Liver (tissue), 9 donors: ENCODE data around the gene THRB. TPM values are rescaled to one million over a fixed set of nuclear protein-coding genes. Genes with fewer than 3 reads are reported as not detected.

ENCODE experiments used
- DNase-seq: peaks from one replicate; pipeline ENCODE4 v3.0.0-alpha.2; 2017; ENCODE audit warnings: low spot score
- H3K27ac ChIP-seq, 2 donors: one replicate each; pipeline ENCODE4 v1.7.0; 2013; ENCODE audit warnings: inconsistent platforms in 2 of 2, low read length in 2 of 2, control low read depth in 1 of 2, low read depth in 1 of 2, mild to moderate bottlenecking in 1 of 2
- H3K27me3 ChIP-seq, 4 donors: one replicate each; pipeline versions ENCODE4 v1.6.1 to v1.7.0; 2013; ENCODE audit warnings: low read length in 3 of 4, inconsistent platforms in 1 of 4, mild to moderate bottlenecking in 1 of 4, moderate library complexity in 1 of 4; ENCODE audit not compliant: control insufficient read depth in 4 of 4, insufficient read depth in 4 of 4
- H3K36me3 ChIP-seq, 4 donors: one replicate each; pipeline versions ENCODE4 v1.6.1 to v1.7.0; 2013; ENCODE audit warnings: low read length in 3 of 4, mild to moderate bottlenecking in 3 of 4, low read depth in 1 of 4, moderate library complexity in 1 of 4; ENCODE audit not compliant: control insufficient read depth in 4 of 4, insufficient read depth in 3 of 4
- H3K4me1 ChIP-seq, 4 donors: one replicate each; pipeline versions ENCODE4 v1.6.1 to v1.7.0; 2013; ENCODE audit warnings: low read length in 3 of 4, mild to moderate bottlenecking in 3 of 4, moderate library complexity in 1 of 4; ENCODE audit not compliant: control insufficient read depth in 4 of 4, insufficient read depth in 4 of 4
- H3K4me3 ChIP-seq, 3 donors: one replicate each; pipeline versions ENCODE4 v1.6.1 to v1.7.0; 2013; ENCODE audit warnings: low read length in 3 of 3, control low read depth in 1 of 3, low read depth in 1 of 3, mild to moderate bottlenecking in 1 of 3
- H3K9ac ChIP-seq, 2 donors: one replicate each; pipeline ENCODE4 v1.7.0; 2013; ENCODE audit warnings: low read length in 2 of 2, mild to moderate bottlenecking in 2 of 2, moderate library complexity in 2 of 2, control low read depth in 1 of 2, low read depth in 1 of 2
- H3K9me3 ChIP-seq, 4 donors: one replicate each; pipeline versions ENCODE4 v1.6.1 to v1.7.0; 2013; ENCODE audit warnings: low read length in 3 of 4; ENCODE audit not compliant: control insufficient read depth in 4 of 4
- ATF3 ChIP-seq: IDR thresholded peaks from 2 replicates; pipeline ENCODE4 v1.6.1; 2016; ENCODE audit warnings: antibody characterized with exemption
- CTCF ChIP-seq: fragments of 150-350 bp; IDR thresholded peaks from 2 replicates; pipeline ENCODE4 v1.5.1; 2017; ENCODE audit warnings: improper control_type of control experiment, low read depth, low read length; ENCODE audit not compliant: missing input control
- EGR1 ChIP-seq, 2 donors: IDR thresholded peaks; 2 replicates each; pipeline ENCODE4 v1.6.1; 2016 to 2018; ENCODE audit warnings: antibody characterized with exemption in 2 of 2, low read depth in 2 of 2
- FOXA1 ChIP-seq: IDR thresholded peaks from 2 replicates; pipeline ENCODE4 v1.6.1; 2016; ENCODE audit warnings: antibody characterized with exemption
- FOXA2 ChIP-seq: IDR thresholded peaks from 2 replicates; pipeline ENCODE4 v1.6.1; 2016; ENCODE audit warnings: antibody characterized with exemption
- HNF4A ChIP-seq, 2 donors: conservative IDR thresholded peaks; 2 replicates each; pipeline ENCODE4 v1.6.1; 2016; ENCODE audit warnings: antibody characterized with exemption in 2 of 2, mild to moderate bottlenecking in 2 of 2
- MAX ChIP-seq: IDR thresholded peaks from 2 replicates; pipeline ENCODE4 v1.6.1; 2016; ENCODE audit warnings: antibody characterized with exemption
- RAD21 ChIP-seq, 2 donors: IDR thresholded peaks; 2 replicates each; pipeline ENCODE4 v1.6.1; 2016; ENCODE audit warnings: antibody characterized with exemption in 2 of 2, mild to moderate bottlenecking in 2 of 2
- REST ChIP-seq: IDR thresholded peaks from 2 replicates; pipeline ENCODE4 v1.6.1; 2016; ENCODE audit warnings: antibody characterized with exemption, mild to moderate bottlenecking
- RXRA ChIP-seq, 2 donors: IDR thresholded peaks; 2 replicates each; pipeline ENCODE4 v1.6.1; 2017 to 2018; ENCODE audit warnings: antibody characterized with exemption in 2 of 2, mild to moderate bottlenecking in 1 of 2
- SP1 ChIP-seq: IDR thresholded peaks from 2 replicates; pipeline ENCODE4 v1.6.1; 2018; ENCODE audit warnings: antibody characterized with exemption, mild to moderate bottlenecking
- TAF1 ChIP-seq: conservative IDR thresholded peaks from 2 replicates; pipeline ENCODE4 v1.6.1; 2016; ENCODE audit warnings: antibody characterized with exemption, mild to moderate bottlenecking
- YY1 ChIP-seq: IDR thresholded peaks from 2 replicates; pipeline ENCODE4 v1.6.1; 2016; ENCODE audit warnings: antibody characterized with exemption, mild to moderate bottlenecking
- ZBTB33 ChIP-seq: IDR thresholded peaks from 2 replicates; pipeline ENCODE4 v1.6.1; 2016; ENCODE audit warnings: antibody characterized with exemption
- WGBS: extraction: QIAGEN DNeasy Blood & Tissue Kit; methylation state at CpG from one replicate; pipeline ENCODE4 v1.1.7; 2013; 5-methylcytosine and 5-hydroxymethylcytosine counted together
- polyA plus RNA-seq, 2 donors: library from polyadenylated mRNA; stranded (reverse) in 1 of 2; unstranded in 1 of 2; fragments of 200-250 nt in 1 of 2; fragments of >200 nt in 1 of 2; fragmentation: Nextera tagmentation in 1 of 2; extraction: Ambion mirVana in 1 of 2; gene quantifications; one replicate each; pipeline versions ENCODE4 v1.2.1 to v1.2.3, GENCODE V29; 2013 to 2015
- total RNA-seq, 2 donors: library from RNA; depleted of rRNA; stranded (reverse); fragments of >200 nt; gene quantifications; one replicate each; pipeline ENCODE4 v1.2.3, GENCODE V29; 2014
- donor health status: healthy.
- donor health status: healthy.
- donor health status: healthy.
- donor health status: healthy.
- donor health status: healthy.

The THRB gene
- total and polyA plus RNA-seq, 4 donors = 5.9 to 23.9 (median 9.3) TPM

- 88% methylated on average over 1 of the region's 1 CpG for WGBS
- Histone ChIP-seq H3K27ac (no peak overlapping the region), H3K27me3 (no peaks in the 10 kb centered on the region), H3K4me3 (no peak overlapping the region), H3K36me3 (peaks cover 0 to 22% (median 12%) of the 10 kb centered on the region in 4 donors), H3K9me3 (no peaks in the 10 kb centered on the region), H3K4me1 (peaks cover 0 to 1% (median 0%) of the 10 kb centered on the region in 4 donors), H3K9ac (no peak overlapping the region)
- DNase-seq = no peak
- TF ChIP-seq REST = no peak
- no peak for TF ChIP-seq ZBTB33
- TF ChIP-seq CTCF = no peak
- no peak for TF ChIP-seq TAF1
- TF ChIP-seq ATF3 = no peak
- no peak for TF ChIP-seq MAX
- TF ChIP-seq EGR1 (IDR thresholded peaks at IDR 0.05; ENCODE audit: low read depth in 2 of 2) = no peak
- no peak for TF ChIP-seq YY1
- no peak for TF ChIP-seq RAD21 (IDR thresholded peaks at IDR 0.05)
These were observed 371.1 kb downstream of the THRB start for GRCh38 chr3:24123596-24123995.

- Histone ChIP-seq H3K27ac (no peak overlapping the region), H3K4me3 (no peak overlapping the region), H3K4me1 (peaks cover 0 to 1% (median 0%) of the 10 kb centered on the region in 4 donors), H3K9me3 (no peaks in the 10 kb centered on the region), H3K9ac (no peak overlapping the region), H3K27me3 (no peaks in the 10 kb centered on the region), H3K36me3 (peaks cover 0 to 15% (median 5%) of the 10 kb centered on the region in 4 donors)
- DNase-seq = no peak
- WGBS = 83% methylated on average over 3 of the region's 3 CpGs
- TF ChIP-seq CTCF (no peak), RXRA (IDR thresholded peaks at IDR 0.05) (no peak), FOXA2 (no peak), REST (no peak), EGR1 (IDR thresholded peaks at IDR 0.05; ENCODE audit: low read depth in 2 of 2) (no peak), FOXA1 (no peak), HNF4A (conservative IDR thresholded peaks at IDR 0.05) (no peak), RAD21 (IDR thresholded peaks at IDR 0.05) (no peak), ZBTB33 (no peak), SP1 (no peak), ATF3 (no peak)
These were observed 374.2 kb downstream of the THRB start for GRCh38 chr3:24120434-24120833.
